ENCODE measurements around the gene PRAMEF11.
"Not testable (repeated sequence)": the region's sequence is repeated elsewhere in the genome, so short reads cannot be mapped to it uniquely, and the experiment has no call there.

The PRAMEF11 gene

GRCh38 chr1:12831310-12831709 lies at the start of gene PRAMEF11:
TSS of gene PRAMEF11 (minus strand) at chr1:12831410. CDS start at chr1:12828789, 2,621 bp downstream.
- ATAC-seq, DNase-seq: not testable (repeated sequence)

GRCh38 chr1:12878453-12878852 lies 47.2 kb upstream of the PRAMEF11 start:
- not testable (repeated sequence) for ATAC-seq, DNase-seq

- not testable (repeated sequence) for DNase-seq, ATAC-seq
Measured at GRCh38 chr1:12863131-12863880, 32.1 kb upstream of the PRAMEF11 start.

- not testable (repeated sequence) for DNase-seq, ATAC-seq
Measured at GRCh38 chr1:12856786-12857185, 25.6 kb upstream of the PRAMEF11 start, which contains the start of gene PRAMEF2. TSS of gene PRAMEF2 (plus strand) at chr1:12857086. CDS start at chr1:12859010, 1,924 bp downstream.

- DNase-seq (no peak), ATAC-seq (no peak)
Measured at GRCh38 chr1:12851779-12852178, 20.6 kb upstream of the PRAMEF11 start.

- DNase-seq, ATAC-seq: not testable (repeated sequence)
Measured at GRCh38 chr1:12848620-12849019, 17.4 kb upstream of the PRAMEF11 start, which contains the start of gene HNRNPCL1. TSS of gene HNRNPCL1 (minus strand) at chr1:12848720. CDS start at chr1:12848289, 431 bp downstream.

- not testable (repeated sequence) for ATAC-seq, DNase-seq
Measured at GRCh38 chr1:12833251-12833650, 2.0 kb upstream of the PRAMEF11 start.

GRCh38 chr1:12819061-12819460 lies 12.1 kb downstream of the PRAMEF11 start:
- ATAC-seq, DNase-seq: not testable (repeated sequence)

- DNase-seq (no peak), ATAC-seq (no peak)
Measured at GRCh38 chr1:12811409-12811784, 19.8 kb downstream of the PRAMEF11 start.

- ATAC-seq (no peak), DNase-seq (no peak)
Measured at GRCh38 chr1:12810691-12811408, 20.4 kb downstream of the PRAMEF11 start.

GRCh38 chr1:12809933-12810332 lies 21.3 kb downstream of the PRAMEF11 start:
- DNase-seq (no peak), ATAC-seq (no peak)

GRCh38 chr1:12799730-12800129 lies 31.5 kb downstream of the PRAMEF11 start:
- DNase-seq = no peak
- no peak for ATAC-seq

GRCh38 chr1:12798911-12799310 lies 32.3 kb downstream of the PRAMEF11 start:
- no peak for ATAC-seq
- no peak for DNase-seq

- DNase-seq, ATAC-seq: not testable (repeated sequence)
Measured at GRCh38 chr1:12791097-12791496, 40.1 kb downstream of the PRAMEF11 start, which contains the start of gene PRAMEF1. TSS of gene PRAMEF1 (plus strand) at chr1:12791397. CDS start at chr1:12793228, 1,831 bp downstream.

- DNase-seq = peak; percentile 15
- ATAC-seq = not testable (repeated sequence)
Measured at GRCh38 chr1:12784729-12785128, 46.5 kb downstream of the PRAMEF11 start.

- ATAC-seq, DNase-seq: not testable (repeated sequence)
Measured at GRCh38 chr1:12783783-12784182, 47.4 kb downstream of the PRAMEF11 start.

- ATAC-seq, DNase-seq: not testable (repeated sequence)
Measured at GRCh38 chr1:12781488-12781887, 49.7 kb downstream of the PRAMEF11 start.

- ATAC-seq = no peak
- no peak for DNase-seq
Measured at GRCh38 chr1:12778907-12779306, 52.3 kb downstream of the PRAMEF11 start.

GRCh38 chr1:12778061-12778460 lies 53.1 kb downstream of the PRAMEF11 start:
- ATAC-seq = no peak
- no peak for DNase-seq

- no peak for DNase-seq
- ATAC-seq = no peak
Measured at GRCh38 chr1:12776801-12777557, 54.2 kb downstream of the PRAMEF11 start.

- DNase-seq = no peak
- no peak for ATAC-seq
Measured at GRCh38 chr1:12775443-12775842, 55.8 kb downstream of the PRAMEF11 start.

- DNase-seq = no peak
- ATAC-seq = no peak
Measured at GRCh38 chr1:12774801-12775345, 56.3 kb downstream of the PRAMEF11 start.

Measured in stimulated activated naive CD8-positive, alpha-beta T cell treated with anti-CD3 and anti-CD28 coated beads, Interleukin-15, Interleukin-2, amounts not matched to agents 100 U/mL and 50 U/mL, for 24 hours (primary cell).